Measurements from ENCODE around the gene CENPM.
A peak's percentile ranks its signal among the peaks of the same experiment; 100 is the strongest.
"Not testable (repeated sequence)": the region's sequence is repeated elsewhere in the genome, so short reads cannot be mapped to it uniquely, and the experiment has no call there.

The CENPM gene

DNA sequence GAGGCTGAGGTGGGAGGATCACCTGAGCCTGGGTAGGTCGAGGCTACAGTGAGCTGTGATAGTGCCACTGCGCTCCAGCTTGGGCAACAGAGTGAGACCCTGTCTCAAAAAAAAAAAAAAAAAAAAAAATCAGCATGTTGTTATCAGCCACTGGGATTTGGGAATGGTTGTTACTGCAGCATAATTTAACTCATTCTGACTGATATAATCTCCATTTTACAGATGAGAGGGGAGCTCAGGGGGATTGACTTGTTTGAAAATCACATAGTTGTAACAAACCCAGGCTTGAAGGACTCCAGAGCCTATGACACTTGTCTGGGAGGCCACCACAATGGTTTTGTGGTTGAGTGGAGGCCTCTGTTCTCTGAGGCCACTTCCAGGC, 19.3 kb upstream of the CENPM start:
- no peak for DNase-seq

DNA sequence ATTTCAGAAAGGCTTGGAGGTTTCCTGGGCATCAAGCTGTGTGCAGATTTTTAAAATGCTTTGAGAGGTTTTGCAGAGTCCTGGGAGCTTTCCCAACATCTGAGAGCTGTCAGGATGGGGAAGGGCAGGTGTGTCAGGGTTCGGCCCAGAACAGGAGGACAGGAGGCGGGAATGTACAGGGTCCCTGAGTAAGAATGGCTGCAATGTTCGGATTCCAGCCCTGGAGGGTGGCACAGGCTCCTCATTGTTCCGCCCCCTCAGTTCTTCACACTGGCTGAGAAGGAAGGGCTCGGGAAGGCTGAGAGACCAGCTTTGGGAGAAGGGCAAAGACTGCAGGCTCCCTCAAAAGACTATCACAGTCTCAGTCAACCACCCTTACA, 17.1 kb upstream of the CENPM start:
- DNase-seq = no peak

DNA sequence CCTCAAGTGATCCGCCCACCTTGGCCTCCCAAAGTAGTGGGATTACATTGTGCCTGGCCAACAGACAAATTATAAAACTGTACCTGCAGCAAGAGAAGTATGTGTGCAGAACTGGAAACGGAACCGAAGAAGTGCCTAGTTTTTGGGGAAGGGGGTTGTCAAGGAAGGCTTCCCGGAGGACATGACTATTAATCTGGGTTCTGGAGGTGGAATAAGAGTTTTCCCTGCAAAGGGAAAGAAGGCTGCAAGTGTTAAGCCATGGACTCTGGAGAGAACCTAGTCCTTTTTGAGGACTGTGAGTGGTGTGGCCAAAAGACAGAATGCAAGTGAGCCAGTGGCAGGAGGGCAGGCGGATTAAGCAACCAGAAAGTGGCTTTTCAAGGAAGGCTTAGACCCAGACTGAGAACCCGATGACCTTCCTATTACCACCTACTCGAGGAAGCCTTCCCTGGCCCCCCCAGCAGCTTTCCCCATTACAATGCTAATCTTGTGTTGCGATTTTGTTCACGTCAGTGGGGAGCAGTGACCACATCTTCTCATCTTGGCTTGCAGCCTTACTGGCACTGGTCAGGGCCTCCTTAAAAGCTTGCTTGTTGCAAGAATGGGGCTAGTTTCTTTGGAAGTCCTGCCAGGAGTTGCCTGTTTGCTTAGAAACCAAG, 16.6 kb upstream of the CENPM start:
- DNase-seq = no peak

DNA sequence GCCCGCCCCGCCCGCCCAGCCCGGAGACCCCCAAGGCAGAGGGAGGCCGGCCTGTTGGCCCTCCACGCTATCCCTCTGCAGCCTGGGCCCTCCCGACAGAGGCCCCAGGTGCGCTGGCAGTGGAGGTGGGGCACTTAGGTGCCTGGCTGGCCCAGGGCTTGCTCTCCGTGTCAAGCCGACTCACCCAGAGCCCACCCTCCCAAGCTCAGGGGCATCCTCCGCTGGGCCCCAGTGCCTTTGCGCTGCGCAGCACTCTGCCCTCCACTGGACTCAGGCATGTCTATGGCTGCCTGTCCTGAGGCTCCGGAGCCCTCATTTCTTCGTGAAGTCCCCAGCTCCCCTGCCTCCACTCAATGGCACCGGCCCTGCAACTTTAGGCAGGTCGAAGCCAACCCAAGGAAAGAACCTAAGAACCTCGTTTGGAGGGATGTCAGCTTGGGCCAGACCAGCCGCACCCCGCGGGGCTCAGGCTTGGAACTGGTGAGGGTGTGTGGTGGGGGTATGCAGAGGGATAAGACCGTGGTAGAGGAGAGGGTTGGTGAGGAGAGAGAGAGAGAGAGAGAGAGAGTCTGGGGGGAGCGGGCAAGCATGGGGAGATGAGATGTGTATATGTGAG, 11.1 kb upstream of the CENPM start:
- DNase-seq = no peak

DNA sequence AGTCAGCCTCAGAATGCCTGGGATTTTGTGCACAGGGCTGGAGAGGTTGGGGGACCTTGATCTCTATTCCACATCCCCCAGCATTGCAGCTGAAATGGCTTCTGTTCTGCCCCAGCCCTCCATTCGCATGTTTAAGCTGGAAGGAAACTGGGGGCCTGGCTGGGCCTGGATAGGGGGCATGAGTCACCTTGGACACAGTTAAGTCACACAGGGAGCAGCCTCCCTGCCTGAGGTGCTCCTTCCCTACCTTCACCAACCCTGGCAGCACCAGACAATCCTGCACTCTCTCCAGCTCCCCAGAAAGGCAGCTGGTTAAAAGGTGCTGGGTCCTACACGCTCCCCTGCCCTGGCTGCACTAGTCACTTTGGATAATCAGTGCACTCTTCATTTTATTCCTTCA, 5.8 kb upstream of the CENPM start:
- DNase-seq = no peak

DNA sequence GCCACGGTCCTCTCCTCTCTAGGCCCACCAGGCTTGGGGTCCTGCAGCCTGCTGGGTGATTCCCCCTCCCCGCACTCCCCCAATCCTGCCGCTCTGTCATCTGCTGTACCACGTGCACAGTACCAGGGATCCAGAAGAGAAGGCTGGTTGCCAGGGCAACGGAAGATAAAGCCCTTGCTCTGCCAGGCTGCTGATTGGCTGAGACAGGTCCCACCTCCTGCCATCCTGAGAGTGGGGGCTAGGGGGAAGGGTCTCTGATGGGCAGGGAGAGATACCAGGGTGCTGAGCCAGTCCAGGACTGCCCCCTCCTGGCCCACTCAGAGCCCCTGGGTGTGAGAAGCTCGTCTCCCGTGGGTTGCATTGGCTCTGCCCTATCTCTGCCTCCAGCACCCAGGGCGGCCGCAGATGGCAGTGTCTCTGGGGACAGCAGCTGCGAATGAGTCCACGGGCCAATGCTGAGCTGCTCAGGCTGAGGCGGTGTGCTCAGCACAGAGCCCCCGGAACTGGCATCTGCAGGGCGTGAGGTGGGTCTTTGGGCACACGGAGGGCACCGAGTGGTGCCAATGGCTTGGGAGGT, 5.0 kb upstream of the CENPM start, which contains the start of gene SMIM45:
SMIM45 (plus strand) TSS at position 253 of the 577 bp plus-strand sequence.
- DNase-seq = peak in 2 of 3 experiments; percentile 47 to 81

DNA sequence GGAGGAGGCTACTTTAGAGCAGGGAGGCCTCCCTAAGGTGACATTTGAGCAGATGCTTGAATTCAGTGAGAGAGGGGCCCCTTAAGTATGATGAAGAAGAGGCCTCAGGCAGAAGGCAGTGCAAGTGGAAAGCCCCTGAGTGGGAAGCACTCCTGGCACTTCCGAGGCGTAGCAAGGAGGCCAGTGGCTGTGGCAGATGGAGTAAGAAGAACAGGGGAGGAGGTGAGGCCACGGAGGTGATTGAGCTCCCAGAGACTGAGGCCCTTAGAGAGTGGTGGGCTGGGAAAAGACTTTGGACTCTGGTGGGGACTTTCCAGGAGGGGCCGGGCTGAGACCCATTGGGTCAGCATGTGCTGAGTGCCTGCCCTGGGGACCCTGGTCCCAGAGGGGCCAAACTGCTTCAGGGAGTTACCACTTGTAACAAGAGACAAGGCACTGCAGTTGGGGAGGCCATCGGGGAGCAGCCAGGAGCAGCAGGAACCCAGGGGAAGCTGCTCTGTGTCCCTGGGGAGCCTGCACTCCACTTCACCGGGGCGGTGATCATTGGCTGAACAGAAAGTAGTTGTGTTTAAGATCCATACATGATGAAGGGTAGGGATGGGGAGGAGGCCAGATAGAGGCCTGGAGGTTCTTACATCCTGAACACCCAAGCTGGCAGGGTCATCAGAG, 2.5 kb upstream of the CENPM start:
- peak in 1 of 3 experiments; percentile 8 for DNase-seq

DNA sequence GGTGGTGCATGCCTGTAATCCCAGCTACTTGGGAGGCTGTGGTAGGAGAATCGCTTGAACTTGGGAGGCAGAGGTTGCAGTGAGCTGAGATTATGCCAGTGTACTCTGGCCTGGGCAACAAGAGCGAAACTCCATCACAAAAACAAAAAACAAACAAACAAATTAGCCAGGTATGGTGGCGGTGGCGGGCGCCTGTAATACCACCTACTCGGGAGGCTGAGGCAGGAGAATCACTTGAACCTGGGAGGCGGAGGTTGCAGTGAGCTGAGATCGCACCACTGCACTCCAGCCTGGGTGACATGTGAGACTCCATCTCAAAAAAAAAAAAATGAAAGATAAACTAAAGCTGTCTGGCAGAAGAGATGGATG, 2.0 kb upstream of the CENPM start:
- DNase-seq = not testable (repeated sequence)

DNA sequence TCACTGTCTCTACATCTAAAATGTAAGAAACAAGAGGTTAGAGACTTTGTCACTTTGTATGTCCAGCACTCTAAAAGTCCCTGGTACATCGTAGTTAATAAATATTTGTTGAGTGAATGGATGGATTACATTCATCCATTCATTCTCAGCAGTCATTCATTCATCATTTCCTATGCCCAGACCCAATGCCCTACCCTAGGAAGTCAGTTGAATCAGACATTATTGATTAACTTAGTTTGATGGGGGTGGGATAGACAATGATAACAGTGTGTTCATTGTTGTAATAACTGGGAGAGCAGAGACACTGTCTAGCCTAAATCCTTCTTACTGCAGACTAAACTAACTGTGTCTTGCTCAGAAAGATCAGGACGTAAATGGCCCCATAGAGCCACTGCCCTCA, 1.2 kb upstream of the CENPM start:
- DNase-seq = no peak

DNA sequence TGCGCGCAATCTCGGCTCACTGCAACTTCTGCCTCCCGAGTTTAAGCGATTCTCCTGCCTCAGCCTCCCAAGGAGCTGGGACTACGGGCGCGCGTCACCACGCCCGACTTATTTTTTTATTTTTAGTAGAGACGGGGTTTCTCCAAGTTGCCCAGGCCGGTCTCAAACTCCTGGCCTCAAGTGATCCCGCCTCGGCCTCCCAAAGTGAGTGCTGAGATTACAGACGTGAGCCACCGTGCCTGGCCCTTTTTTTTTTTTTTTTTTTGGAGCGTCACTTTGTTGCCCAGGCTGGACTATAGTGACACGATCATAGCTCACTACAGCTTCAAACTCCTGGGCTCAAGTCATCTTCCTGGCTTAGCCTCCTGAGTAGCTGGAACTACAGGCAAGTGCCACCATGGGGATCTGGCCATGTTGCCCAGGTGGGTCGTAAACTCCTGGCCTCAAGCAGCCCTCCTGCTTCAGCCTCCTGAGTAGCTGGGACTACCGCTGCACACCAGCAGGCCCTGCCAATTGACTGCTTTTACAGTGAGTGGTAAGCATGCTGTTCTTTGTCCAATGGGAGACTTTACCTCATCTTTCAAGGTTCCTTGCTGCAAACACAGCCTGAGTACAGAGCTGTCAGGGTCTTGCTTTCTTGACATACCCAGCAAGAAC, 600 bp upstream of the CENPM start:
- DNase-seq = no peak

DNA sequence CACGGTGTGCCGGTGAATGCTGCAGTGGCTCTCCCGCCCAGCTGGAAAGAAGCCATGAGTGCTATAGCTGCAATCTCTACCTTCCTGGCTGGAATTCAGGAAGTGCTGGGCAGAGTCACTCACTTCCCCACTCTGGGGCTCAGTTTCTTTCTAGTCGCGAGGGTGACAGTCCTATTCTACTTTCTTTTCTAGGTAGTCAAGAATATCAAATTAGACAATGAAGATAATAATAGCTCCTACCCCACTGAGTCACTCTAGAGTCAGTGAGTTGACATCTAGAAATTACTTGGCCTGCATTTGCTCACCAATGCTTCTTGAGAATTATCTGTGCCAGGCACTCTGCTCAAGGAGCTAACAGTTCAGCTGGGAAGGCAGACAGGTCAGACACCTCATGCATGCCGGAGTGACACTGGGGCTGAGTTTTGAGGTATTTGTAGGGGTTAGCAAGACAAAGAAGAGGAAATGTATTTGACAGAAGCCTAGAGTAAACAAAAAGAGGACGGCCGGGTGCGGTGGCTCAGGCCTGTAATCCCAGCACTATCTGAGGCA, 3.2 kb downstream of the CENPM start:
- no peak for DNase-seq

DNA sequence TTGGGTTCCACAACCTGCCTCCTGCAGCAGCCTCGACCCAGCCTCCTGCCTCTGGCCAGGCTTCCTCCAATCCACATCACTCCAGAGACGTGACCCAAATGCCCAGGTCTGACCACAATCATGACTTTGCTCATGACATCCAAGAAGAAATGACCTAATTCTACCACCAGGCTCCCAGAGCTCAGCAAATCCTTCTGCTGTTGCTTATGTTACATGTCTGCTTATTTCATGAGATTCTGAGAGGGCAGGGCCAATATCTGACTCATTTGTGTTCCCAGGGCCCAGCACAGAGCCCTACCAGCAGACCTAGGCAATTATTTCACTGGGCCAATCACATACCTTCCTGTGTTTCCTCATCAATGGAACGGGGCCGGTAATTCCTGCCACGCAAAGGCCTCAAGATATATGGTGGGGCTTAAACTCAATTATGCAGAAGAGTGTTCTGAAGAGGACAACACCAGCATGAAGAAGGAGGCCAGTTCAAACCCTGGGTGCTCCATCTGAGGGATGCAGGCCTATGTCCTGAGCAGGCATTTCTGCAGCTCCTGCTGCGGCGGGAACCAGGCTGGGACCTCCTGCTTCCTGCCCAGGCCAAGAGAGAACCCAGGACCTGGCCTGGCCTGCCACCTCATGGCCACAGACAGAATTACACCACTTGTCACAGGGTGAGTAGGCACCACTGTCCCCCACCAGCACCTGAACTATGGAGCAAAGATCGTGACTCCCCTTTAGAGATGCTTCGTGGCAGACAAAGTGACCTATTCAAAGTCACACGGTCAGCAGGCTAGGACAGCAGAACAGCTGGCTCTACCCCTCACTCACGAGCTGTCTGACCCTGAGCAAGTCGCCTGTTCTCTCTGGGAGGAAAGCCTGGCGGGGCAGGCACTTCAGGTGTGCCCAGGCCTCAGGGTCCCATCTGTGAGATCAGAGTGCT, 5.9 kb downstream of the CENPM start:
- DNase-seq = peak; percentile 17 to 61 (median 31)

DNA sequence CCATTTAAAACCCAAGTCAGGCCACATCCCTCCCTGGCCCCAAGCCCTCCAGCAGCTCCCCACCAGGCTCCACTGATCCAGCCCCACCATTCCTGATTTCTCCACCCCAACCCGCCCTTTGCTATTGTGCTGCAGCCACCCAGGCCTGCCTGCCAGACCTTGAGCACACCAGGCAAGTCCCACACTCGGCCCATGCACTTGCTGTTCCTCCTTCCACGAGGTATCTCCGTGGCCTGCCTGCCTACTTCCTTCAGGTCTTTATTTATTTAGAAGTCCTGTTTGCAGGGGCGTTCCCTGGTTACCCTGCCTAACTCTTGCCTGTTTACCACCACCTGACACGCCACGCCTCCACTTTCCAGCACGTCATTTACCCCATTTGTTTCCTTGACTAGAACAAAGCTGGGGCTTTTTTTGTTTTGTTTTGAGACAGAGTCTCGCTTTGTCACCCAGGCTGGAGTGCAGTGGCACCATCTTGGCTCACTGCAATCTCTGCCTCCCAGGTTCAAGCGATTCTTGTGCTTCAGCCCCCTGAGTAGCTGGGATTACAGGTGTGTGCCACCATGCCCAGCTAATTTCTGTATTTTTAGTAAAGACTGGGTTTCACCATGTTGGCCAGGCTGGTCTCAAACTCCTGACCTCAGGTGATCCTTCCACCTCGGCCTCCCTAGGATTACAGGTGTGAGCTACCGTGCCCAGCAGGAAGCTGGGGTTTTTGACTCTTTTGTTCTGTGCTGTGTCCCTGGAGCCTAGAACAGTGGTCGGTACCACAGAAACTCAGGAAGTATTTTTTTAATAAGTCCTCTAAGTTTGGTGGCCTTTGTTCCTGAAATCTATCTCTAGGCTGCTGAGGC, 6.7 kb downstream of the CENPM start:
- peak in 2 of 3 experiments; percentile 6 to 24 for DNase-seq

DNA sequence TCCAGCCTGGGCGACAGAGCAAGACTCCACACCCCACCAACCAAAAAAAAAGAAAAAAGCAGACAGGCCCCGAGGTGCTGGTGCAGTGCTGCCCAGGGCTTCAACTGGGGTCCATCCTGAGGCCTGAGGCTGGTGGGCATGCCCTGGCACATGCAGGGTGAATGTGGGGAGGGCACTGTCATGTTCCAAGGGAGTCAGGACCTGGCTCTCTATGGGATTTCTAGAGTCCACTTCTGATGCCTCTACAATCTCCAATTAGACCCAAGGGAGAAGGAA, 10.1 kb downstream of the CENPM start:
- DNase-seq = no peak

DNA sequence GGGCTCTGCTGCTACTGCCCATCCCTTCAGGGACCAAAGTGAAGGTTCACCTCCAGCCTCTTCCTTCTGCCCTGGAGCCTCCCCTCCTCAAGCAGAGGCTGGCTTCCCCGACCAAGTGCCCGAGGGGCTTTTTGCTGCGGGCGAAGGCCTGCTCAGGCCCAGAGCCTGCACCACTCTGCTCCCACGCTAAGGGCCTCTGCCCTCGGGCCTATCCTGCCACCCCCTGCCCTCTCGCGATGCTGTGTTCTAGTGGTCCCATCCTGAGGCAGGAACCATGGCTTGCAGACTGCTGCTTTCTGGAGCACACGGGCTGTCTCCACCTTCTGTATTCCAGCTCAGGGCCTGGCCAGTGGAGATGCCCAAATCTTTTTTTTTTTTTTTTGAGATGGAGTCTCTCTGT, 11.4 kb downstream of the CENPM start:
- no peak for DNase-seq

DNA sequence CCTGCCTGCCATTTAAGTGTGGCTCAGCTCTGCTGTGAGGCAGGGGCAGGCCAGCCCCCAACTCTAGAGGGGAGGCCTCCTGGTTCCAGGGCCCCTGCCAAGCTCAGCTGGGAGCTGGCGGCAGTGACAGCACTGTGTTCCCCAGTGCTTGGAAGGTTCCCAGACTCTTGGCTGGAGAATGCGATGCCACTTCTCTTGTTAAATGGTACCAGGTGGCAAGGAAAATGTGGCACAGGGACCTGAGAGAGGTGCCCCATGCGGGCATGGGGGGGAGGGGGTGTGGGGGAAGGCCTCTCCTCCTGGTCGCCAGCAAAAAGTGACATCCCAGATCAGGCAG, 12.0 kb downstream of the CENPM start:
- DNase-seq = peak in 1 of 3 experiments; percentile 2

DNA sequence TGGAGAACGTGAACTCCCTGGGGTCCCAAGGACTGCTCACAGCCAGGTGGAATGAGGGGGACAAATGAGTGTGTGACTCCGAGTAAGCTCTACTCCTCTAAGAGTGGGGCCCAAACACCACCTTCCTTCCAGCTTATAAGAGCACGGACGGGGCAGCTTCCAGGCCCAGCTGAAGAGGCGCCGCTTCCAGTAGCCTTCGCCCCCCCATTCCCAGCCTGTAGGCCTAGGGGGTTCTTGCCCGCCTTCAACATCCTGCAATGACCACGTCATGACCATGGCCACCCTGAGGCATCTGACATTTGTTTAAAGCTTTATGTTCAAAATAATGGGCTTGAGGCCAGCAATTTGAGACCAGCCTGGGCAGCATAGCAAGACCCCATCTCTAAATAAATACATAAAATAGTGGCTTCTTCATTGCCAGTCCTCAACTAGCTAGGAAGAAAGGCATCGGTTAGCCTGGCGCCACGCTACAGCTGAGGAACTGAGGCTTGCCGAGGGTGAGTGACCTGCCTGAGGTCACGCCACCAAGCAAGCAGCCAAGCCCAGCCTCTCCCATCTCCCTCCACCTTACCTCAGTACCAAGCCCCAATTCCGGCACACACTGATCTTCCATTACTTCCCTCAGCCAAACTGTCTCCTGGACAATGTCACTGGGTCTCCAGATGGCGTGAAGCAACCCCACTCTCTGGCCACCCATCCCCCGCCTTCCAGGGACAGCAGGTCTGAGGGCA, 12.5 kb downstream of the CENPM start:
- DNase-seq = no peak

DNA sequence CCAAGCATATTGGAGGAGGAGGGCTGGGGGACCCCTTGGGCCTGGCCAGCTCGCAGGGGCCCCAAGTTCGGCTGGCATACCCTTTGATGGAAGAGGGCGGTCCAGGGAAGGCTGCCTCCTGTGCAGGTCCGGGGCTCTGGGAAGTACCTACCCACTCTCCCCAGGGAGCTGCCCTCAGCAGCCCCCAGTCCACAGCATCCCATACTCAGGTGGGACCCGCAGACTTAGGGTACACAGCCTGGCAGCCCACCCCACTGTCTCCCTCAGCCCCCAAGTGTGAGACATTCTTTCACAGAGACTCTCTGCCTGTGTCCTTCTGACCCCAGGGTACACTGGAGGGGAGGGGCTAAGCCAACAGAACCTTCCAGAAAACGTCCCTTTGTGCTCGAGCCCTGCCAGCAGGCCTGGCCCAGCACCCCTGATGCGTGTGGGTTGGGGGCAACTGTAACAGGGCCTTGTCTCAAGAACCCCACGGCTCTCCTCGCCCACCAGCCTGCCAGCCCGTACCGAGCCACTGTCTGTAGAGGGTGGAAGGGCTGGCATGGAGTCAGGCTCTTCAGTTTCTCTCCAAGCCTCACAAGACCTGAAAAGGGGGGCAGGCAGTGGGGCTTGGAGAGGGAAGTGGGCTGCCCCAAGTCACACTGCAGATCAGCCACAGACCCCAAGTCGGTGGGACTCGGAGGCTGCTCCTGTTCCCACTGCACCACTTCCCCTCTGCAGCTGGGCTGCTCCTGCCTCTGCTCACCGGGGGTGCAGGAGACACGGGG, 13.4 kb downstream of the CENPM start:
- DNase-seq = no peak

DNA sequence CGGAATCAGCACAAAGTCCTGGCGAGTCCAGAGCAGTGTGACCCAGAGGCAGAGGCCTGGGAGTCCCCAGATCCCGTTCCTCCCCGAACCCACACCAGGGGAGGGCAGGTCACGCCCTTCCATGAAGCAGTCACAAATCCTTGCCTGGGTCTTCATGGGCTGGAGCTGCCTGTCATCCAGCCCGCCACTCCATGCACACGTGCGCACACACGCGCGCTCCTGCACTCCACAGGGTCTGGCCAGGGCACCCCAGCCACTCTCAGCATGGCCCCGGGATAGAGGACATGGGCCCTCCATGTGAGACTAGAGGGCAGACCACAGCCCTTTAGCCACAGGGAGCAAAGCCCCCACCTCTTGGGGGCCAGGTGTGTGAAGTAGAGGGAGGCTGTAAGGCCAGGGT, 14.6 kb downstream of the CENPM start:
- no peak for DNase-seq

DNA sequence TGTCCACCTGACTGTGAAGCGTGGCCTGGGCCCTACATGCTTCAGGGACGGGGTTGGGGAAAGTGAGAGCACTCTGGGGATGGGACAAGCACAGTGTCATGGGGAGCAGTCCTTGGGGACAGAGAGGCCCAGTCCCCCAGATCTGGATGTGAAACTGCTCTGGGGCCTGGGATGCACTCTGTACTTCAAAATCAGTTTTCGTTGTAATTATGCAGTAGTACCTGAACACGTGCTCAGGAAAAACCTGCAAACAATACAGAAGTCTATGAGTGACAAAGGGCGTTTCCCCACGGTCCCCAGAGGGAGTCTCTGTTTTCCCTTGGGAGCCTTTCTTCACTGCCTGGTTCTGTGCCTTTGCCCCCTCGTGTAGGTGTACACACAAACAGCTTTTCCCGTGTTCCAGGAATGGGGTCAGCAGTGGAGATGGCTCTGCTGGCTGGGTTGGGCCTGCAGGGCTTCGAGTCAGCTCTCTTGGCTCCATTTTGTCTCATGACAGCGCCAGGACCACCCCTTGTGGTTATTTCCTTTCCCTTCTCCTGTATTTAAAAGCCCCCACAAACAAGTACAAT, 15.2 kb downstream of the CENPM start:
- peak in 1 of 3 experiments; percentile 3 for DNase-seq
